Fibroblast of the aortic adventitia (primary cell): ENCODE data around the gene HDAC5. TPM values are rescaled to one million over a fixed set of nuclear protein-coding genes. Genes with fewer than 3 reads are reported as not detected.
"Not testable (repeated sequence)": the region's sequence is repeated elsewhere in the genome, so short reads cannot be mapped to it uniquely, and the experiment has no call there.

Experiments
- DNase-seq: peaks from one replicate; pipeline ENCODE4 v3.0.0-alpha.2; 2010; ENCODE audit warnings: low read depth
- H3K4me3 ChIP-seq: 2 replicates; pipeline ENCODE4 v1.5.1; 2011; ENCODE audit warnings: low read depth, mild to moderate bottlenecking, control low read depth, low read length, moderate library complexity
- total RNA-seq: library from RNA; depleted of rRNA; stranded (reverse); fragments of >200 nt; gene quantifications from 2 replicates; pipeline ENCODE4 v1.2.3, GENCODE V29; 2012; ENCODE audit warnings: low replicate concordance
- TF ChIP-seq, protein P1 (sequence below): IDR thresholded peaks from 2 replicates; pipeline ENCODE4 v1.5.1; 2011; ENCODE audit warnings: mild to moderate bottlenecking, low read length, control low read depth, inconsistent platforms; ENCODE audit not compliant: insufficient read depth

Gene HDAC5
- total RNA-seq, 1 donor: 53.1 TPM

DNA sequence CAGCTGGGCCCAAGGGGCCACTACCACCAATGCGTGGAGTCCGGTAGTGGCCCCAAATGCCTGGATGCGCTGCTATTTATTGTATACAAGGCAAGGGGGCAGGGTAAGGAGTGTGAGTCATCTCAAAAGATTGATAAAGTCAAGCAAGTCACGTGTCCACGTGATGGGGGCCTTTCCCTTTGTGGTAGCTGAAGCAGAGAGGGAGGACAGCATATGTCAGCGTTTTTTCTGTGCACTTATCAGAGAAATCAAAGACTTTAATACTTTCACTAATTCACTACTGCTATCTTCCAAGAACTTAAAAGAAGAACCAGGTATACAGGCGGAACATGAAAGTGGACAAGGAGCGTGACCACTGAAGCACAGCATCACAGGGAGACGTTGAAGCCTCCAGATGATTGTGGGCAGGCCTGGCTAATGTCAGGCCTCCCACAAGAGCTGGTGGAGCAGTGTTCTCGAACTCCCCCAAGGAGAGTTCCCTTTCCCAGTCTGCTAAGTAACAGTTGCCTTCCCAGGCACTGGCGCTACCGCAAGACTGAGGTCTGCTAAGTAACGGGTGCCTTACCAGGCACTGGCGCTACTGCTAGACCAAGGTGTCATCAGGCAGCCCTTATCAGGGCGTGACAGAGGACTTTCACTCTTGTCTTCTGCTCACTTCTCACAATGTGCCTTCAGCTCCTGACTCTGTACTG lies 36.2 kb upstream of the HDAC5 start:
- TF ChIP-seq, protein P1, sequence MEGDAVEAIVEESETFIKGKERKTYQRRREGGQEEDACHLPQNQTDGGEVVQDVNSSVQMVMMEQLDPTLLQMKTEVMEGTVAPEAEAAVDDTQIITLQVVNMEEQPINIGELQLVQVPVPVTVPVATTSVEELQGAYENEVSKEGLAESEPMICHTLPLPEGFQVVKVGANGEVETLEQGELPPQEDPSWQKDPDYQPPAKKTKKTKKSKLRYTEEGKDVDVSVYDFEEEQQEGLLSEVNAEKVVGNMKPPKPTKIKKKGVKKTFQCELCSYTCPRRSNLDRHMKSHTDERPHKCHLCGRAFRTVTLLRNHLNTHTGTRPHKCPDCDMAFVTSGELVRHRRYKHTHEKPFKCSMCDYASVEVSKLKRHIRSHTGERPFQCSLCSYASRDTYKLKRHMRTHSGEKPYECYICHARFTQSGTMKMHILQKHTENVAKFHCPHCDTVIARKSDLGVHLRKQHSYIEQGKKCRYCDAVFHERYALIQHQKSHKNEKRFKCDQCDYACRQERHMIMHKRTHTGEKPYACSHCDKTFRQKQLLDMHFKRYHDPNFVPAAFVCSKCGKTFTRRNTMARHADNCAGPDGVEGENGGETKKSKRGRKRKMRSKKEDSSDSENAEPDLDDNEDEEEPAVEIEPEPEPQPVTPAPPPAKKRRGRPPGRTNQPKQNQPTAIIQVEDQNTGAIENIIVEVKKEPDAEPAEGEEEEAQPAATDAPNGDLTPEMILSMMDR: no peak
- H3K4me3 ChIP-seq: no peak overlapping the region
- DNase-seq: no peak

DNA sequence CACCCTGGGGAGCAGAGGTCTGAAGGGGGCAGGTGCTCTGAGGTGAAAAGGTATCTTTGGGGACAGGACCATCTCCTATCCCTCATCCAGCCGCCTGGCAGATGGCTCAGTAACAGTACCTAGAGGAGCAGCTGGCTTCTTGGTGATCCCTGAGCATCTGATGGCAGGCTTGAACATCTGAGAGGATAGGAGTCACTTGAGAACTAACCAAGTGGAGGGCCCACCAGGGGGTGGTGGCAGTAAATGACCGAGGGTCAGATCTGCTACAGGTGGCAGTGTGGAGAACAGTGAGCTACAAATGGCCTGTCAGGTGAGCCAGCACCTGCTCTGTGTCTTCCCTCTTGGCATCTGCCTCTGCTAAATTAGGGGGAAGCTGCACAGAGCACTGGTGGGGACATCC lies 32.0 kb upstream of the HDAC5 start:
- DNase-seq: no peak
- no peak overlapping the region for H3K4me3 ChIP-seq
- TF ChIP-seq, protein P1: no peak

DNA sequence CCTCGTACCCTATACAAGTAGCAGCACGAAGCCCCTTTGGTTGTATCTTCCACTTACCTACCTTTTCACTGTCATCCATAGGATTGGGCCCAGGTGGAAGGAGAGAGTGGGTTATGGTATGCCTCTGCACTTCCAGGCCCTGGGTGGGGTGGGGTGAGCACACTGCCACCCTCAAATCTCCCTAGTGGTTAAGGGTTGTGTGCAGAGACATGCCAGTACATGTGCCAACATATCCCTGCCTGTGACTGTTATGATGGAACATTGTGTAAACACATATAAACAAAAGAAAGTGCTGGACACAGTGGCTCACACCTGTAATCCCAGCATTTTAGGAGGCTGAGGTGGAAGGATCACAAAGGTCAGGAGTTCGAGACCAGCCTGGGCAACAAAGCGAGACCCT lies 29.4 kb upstream of the HDAC5 start:
- no peak overlapping the region for H3K4me3 ChIP-seq
- DNase-seq: no peak
- TF ChIP-seq, protein P1: no peak

DNA sequence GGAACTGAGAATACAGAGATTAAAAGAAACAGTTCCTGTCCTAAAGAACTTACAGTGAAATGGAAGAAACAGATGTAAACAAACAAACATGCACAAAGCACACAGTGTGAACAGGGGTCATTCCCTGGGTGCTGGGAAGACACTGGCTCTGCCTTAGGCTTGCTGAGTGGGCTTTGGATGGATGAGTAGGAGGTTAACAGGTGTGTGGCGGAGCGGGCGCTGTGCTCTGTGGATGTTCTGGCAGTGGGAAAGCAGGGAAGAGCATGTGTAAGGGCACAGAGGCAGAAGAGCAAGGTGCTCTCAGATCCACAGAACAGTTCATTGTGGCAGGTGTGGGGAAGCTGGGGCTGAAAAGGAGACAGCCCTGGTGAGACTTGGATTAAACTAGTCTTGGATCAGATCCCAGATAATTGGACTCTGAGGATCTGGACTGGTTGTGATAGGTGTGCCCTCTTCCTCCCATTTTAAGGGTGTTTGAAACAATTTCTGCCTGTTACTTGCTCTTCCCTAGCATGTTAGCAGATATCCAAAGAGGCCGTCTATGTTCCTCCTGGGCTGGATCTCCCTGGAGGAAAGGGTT lies 26.4 kb upstream of the HDAC5 start:
- TF ChIP-seq, protein P1: no peak
- H3K4me3 ChIP-seq: no peak overlapping the region
- DNase-seq: no peak

DNA sequence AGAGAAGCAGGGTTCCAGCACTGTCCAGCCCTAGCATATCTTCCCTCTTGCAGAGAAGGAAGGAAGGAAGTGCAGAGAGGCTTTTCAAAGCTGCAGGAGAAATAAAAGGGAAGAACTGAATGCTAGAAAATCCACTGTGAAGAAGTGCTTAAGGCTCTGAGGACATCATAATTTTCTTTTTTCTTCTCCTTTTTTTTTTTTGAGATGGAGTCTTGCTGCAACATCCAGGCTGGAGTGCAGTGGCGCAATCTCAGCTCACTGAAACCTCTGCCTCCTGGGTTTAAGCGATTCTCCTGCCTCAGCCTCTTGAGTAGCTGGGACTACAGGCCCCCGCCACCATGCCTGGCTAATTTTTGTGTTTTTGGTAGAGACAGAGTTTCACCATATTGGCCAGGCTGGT lies 25.6 kb upstream of the HDAC5 start:
- H3K4me3 ChIP-seq, DNase-seq: not testable (repeated sequence)

DNA sequence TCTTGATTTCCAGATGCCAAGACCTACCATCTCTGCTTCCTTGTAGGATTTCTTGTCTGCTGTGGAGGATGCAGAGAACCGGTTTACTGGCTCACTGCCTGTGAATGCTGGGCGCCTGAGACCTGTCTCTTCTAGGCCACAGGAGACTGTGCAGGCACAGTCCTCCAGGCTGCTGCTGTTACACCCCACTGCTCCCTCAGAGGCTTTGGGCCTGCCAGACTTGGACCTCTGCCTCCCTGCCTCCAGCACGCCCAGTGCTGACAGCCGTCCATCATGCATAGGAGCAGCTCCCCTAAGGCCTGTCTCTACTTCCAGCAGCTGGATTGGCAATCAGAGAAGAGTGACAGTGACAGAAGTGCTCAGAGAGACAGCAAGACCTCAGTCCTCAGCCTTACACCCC lies 24.4 kb upstream of the HDAC5 start:
- TF ChIP-seq, protein P1: no peak
- no peak overlapping the region for H3K4me3 ChIP-seq
- DNase-seq: no peak

DNA sequence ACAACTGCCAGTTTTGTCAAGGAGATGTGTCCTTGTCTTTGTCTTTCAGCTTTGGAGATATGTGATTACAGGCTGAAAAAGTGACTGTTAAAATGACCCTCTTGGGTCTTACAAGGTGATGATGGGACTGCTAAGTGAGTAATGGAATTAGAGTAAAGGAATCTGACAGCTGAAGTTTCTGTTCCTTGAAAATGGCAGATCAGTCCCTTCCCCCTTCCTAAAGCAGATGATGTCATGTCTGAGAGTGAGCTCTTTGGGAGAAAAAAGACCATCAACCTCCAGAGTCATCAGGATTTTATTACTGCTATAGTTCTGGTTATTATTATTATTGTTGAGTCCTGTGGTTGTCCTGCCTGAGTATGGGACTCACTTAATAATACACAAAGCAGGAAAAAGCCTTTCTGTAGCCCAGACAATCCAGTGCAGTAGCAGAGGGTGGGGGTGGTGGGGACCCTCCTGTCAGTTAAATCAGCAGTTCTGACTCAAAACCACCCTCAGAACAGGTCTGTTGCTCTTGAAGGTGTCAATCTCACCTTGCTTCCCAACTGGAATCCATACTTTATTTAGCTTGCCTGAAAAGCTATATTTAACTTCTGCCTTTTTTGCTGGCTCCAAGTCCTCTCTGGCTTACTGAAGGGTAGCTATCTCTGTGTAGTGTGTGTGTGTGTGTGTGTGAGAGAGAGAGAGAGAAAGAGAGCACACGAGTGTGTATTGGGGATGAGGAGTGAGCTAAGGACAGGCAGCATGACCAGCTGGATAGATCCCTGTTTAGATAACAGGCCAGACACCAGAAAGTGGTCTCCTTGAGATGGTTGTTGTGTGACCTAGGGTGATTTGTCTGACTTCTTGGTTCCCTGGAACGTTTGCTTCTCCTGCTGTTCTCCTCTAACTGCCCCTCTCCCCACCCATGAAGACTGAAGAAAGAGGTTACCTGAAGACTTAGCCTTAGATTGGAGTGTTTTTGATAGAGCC lies 23.2 kb upstream of the HDAC5 start:
- H3K4me3 ChIP-seq: no peak overlapping the region
- TF ChIP-seq, protein P1: no peak
- DNase-seq: no peak
